T-helper 9 cell (primary cell): ENCODE data around the gene INPP5D.
"Not testable (repeated sequence)": the region's sequence is repeated elsewhere in the genome, so short reads cannot be mapped to it uniquely, and the experiment has no call there.

Experiments used
- DNase-seq: peaks from one replicate; pipeline ENCODE4 v3.0.0-alpha.2; 2020

The INPP5D gene

GRCh38 chr2:233032551-233033320 is 27.4 kb upstream of the INPP5D start, which contains the start of gene NEU2:
NEU2 (plus strand) TSS chr2:233032672; CDS start chr2:233032672, 0 bp downstream.
- DNase-seq: no peak

DNA sequence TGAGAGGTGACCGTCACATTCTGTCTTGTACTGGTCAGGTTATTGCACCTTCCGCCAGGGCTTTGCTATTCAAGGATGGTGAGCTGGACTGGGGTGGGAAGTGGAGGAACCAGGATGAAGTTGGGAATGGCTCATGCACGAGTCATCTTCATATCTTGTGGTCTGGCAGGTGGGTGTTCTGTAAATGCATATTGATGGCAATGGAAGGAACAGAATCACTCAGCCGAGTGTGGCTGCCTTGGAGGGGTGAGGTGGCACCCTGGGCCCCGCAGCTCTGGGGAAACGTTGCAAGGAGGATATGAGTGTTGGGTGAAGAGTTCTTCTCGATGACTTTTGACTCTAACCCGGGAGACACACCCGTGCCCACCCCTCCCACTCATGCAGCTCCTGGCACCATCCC is 26.5 kb upstream of the INPP5D start:
- no peak for DNase-seq

- DNase-seq: no peak
These were observed 25.9 kb upstream of the INPP5D start for GRCh38 chr2:233034091-233034882.

GRCh38 chr2:233035426-233036161 is 24.5 kb upstream of the INPP5D start:
- no peak for DNase-seq

GRCh38 chr2:233036162-233036838 is 23.8 kb upstream of the INPP5D start:
- no peak for DNase-seq

DNA sequence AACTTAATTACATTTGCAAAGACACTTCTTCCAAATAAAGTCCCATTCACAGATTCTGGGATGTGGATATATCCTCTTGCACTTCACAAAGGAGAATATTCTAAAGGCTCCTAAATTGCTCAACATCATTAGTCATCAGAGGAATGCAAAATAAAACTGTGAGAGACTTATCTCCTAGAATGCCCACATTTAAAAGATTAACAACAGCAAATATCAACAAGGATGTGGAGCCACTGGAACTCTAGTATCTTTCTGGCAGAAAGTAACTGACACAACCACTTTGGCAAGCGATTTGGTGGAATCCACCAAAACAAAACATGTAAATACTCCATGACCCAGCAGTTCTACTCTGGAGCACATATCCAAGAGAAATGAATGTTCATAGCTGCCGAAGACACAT is 23.1 kb upstream of the INPP5D start:
- no peak for DNase-seq

GRCh38 chr2:233039212-233039845 is 20.8 kb upstream of the INPP5D start:
- DNase-seq: no peak

DNA sequence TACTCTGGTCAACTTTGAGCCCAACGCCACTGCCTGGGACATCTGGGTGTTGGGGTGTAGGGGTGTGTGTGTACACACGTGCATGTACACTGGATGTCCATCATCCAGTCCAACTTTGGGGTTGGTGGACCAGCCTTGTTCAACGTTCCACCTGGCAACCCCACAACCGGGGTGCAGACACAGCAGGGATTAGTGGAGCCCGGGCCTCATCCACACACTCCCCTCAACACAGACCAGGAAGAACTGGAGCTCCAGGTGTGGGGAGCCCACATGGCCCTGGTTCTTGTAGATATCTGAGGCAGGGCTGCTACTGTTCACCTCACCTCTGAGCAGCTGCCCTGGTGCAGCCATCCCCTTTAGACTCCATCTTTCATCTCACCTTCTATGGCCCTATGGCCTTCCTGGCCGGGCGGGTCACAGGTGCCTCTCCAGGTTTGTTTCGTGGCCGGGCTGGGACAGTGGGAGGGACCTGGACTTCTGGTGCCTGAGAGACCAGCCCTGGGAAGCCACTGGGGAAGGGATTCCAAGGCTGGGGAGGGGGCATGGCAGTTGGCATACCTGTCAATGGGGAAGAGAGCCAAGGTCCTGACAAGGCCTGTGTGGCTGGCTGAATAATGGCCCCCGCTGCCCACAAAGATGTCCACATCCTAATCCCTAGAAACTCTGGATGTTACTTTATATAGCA is 20.2 kb upstream of the INPP5D start:
- DNase-seq: no peak

- DNase-seq: no peak
These were observed 19.6 kb upstream of the INPP5D start for GRCh38 chr2:233040571-233040970.

- no peak for DNase-seq
These were observed 18.3 kb upstream of the INPP5D start for GRCh38 chr2:233041722-233042323.

GRCh38 chr2:233042549-233042948 is 17.6 kb upstream of the INPP5D start:
- no peak for DNase-seq

- no peak for DNase-seq
These were observed 15.1 kb upstream of the INPP5D start for GRCh38 chr2:233044974-233045605.

GRCh38 chr2:233047206-233047605 is 12.9 kb upstream of the INPP5D start:
- no peak for DNase-seq

- no peak for DNase-seq
These were observed 12.5 kb upstream of the INPP5D start for GRCh38 chr2:233047667-233048066.

DNA sequence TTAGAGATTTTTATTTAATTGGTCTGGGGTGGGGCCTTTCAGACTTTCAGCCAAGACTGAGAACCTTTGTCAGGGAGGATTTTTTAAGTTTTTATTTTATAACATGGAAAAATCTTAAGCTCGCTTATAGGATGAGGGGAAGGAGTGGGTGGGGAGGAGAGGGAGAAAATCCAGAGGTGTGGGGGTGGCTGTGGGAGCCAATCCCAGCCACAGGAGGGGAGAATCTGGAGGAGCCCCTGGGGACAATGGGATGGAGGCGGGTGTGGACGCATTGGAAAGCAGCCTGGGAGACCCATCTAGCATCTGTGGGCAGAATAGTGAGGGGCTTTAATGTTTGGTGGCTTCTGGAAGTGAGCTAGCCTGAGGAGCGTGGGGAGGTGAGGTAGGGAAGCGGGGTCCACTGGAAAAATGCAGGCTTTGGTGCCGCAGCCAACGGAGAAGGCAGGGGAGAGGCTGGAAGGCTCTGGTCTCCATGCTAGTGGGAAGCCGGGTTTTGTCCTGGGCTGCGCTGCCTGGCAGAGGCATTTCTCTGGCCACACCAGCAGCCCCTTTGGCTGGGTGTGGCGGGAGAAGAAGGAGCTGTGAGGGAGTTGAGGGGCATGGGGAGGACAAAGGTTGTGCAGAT is 11.5 kb upstream of the INPP5D start:
- DNase-seq: no peak

DNA sequence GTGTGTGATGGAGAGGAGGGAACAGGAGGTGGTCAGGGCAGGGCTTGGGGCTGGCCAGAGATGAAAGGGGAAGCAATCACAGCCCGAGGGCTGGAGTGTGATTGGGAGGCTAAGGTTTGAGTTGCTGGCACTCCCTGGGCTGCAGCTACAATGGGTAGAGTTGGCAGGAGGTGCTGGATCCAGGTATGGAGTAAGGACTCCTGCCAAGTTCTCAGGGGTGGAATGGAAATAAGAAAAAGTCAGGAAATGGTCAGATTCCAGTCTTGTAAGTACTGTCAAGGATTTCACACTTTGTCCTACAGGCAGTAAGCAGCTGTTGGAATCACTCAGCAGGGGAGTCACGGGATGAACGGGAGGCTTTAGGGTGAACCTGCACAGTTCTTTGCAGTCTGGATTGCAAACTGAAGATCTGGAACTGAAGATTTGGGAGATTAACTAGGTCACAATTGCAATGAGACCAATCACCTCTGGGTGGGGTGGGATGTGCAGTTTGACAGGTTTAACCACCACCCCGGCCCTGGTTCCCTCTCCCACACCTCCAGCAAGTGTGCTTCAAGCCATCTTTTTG is 10.9 kb upstream of the INPP5D start:
- DNase-seq: no peak

GRCh38 chr2:233051241-233052149 is 8.6 kb upstream of the INPP5D start:
- DNase-seq: no peak

GRCh38 chr2:233052517-233052916 is 7.6 kb upstream of the INPP5D start:
- DNase-seq: not testable (repeated sequence)
